SJCRH30 (cell line): ENCODE results near the gene ZSCAN25. TPM values are rescaled to one million over a fixed set of nuclear protein-coding genes. Genes with fewer than 3 reads are reported as not detected.
A peak's percentile ranks its signal among the peaks of the same experiment; 100 is the strongest.
"Not testable (repeated sequence)": the region's sequence is repeated elsewhere in the genome, so short reads cannot be mapped to it uniquely, and the experiment has no call there.

Experiments
- DNase-seq, 2 experiments: peaks; one replicate each; pipeline ENCODE4 v3.0.0-alpha.2; 2015 to 2020
- H3K27ac ChIP-seq: fragments of 250-450 bp; sonication (Bioruptor Pico); 2 replicates; pipeline ENCODE4 v1.5.1; 2020; ENCODE audit warnings: mild to moderate bottlenecking, moderate library complexity
- H3K27me3 ChIP-seq: fragments of 250-450 bp; sonication (Bioruptor Pico); 2 replicates; pipeline ENCODE4 v1.5.1; 2020; ENCODE audit warnings: mild to moderate bottlenecking, moderate library complexity
- H3K36me3 ChIP-seq: fragments of 250-450 bp; sonication (Bioruptor Pico); 2 replicates; pipeline ENCODE4 v1.5.1; 2020; ENCODE audit warnings: mild to moderate bottlenecking, moderate library complexity
- H3K4me1 ChIP-seq: fragments of 250-450 bp; sonication (Bioruptor Pico); 2 replicates; pipeline ENCODE4 v1.5.1; 2020; ENCODE audit warnings: mild to moderate bottlenecking, moderate library complexity
- H3K4me3 ChIP-seq: fragments of 250-450 bp; sonication (Bioruptor Pico); 2 replicates; pipeline ENCODE4 v1.5.1; 2020; ENCODE audit warnings: mild to moderate bottlenecking, moderate library complexity
- H3K9me3 ChIP-seq: fragments of 250-450 bp; sonication (Bioruptor Pico); replicated peaks from 2 replicates; pipeline ENCODE4 v1.5.1; 2020; ENCODE audit warnings: mild to moderate bottlenecking, moderate library complexity
- total RNA-seq: library from RNA; depleted of rRNA; stranded (reverse); fragments of >200 nt; shearing (Covaris generic); gene quantifications from 2 replicates; pipeline ENCODE4 v1.2.3, GENCODE V29; 2014

ZSCAN25 gene
- total RNA-seq, 1 experiment from 2014 or later = 21.2 TPM

GRCh38 chr7:99625321-99625720 is 8.6 kb downstream of the ZSCAN25 start:
- H3K9me3 ChIP-seq = no peaks in the 10 kb centered on the region
- H3K4me1 ChIP-seq = peaks cover 14% of the 10 kb centered on the region; the same call in 1 of the 2 replicates
- H3K4me3 ChIP-seq = no peak overlapping the region
- no peak for DNase-seq
- peaks cover 60% of the 10 kb centered on the region for H3K36me3 ChIP-seq
- H3K27me3 ChIP-seq = no peaks in the 10 kb centered on the region
- no peak overlapping the region for H3K27ac ChIP-seq

- Histone ChIP-seq H3K27ac (no peak overlapping the region), H3K9me3 (no peaks in the 10 kb centered on the region), H3K36me3 (peaks cover 61% of the 10 kb centered on the region), H3K27me3 (no peaks in the 10 kb centered on the region), H3K4me1 (peaks cover 14% of the 10 kb centered on the region; the same call in 1 of the 2 replicates), H3K4me3 (no peak overlapping the region)
- DNase-seq = no peak
Measured at GRCh38 chr7:99625961-99626360, 9.2 kb downstream of the ZSCAN25 start.

DNA sequence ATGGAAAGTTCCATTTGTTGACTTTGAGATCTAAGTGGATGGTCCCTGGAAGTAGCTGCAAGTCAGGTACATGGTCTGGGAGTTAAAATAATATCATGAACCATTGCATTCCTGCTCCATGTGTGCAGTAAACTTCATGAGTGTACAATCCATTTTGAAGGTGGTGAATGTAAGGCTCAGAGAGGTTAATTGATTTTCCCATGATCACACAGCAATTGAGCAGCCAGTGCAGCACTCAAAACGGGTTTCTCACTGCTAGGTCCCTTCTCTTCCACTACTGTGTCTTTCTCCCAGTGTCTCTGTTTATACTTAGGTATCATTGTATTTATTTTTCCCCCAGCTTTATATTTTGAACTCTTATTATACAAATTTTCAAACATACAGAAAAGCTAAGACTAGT is 9.9 kb downstream of the ZSCAN25 start:
- peaks cover 14% of the 10 kb centered on the region; the same call in 1 of the 2 replicates for H3K4me1 ChIP-seq
- DNase-seq = no peak
- peaks cover 61% of the 10 kb centered on the region for H3K36me3 ChIP-seq
- H3K9me3 ChIP-seq = no peaks in the 10 kb centered on the region
- H3K4me3 ChIP-seq = no peak overlapping the region
- H3K27me3 ChIP-seq = no peaks in the 10 kb centered on the region
- no peak overlapping the region for H3K27ac ChIP-seq

DNA sequence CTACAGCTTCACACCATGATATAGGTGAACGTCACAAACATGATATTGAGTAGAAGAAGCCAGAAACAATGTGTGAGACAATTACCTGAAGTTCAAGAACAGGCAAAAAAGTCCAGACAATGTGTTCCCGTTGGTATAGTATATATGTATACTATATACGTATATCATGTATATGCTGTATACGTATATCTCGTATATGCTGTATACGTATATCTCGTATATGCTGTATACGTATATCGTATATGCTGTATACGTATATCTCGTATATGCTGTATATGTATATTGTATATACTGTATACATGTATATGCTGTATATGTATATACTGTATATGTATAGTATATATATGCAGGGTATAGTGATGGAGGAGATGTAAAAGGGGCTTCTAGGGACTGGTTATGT is 10.8 kb downstream of the ZSCAN25 start:
- DNase-seq = no peak
- H3K9me3 ChIP-seq = no peaks in the 10 kb centered on the region
- no peaks in the 10 kb centered on the region for H3K27me3 ChIP-seq
- no peak overlapping the region for H3K4me3 ChIP-seq
- H3K27ac ChIP-seq = no peak overlapping the region
- peaks cover 9% of the 10 kb centered on the region; the same call in 1 of the 2 replicates for H3K4me1 ChIP-seq
- H3K36me3 ChIP-seq = peaks cover 57% of the 10 kb centered on the region

GRCh38 chr7:99628471-99629465 is 12.0 kb downstream of the ZSCAN25 start:
- H3K4me1 ChIP-seq = no peaks in the 10 kb centered on the region; the same call in 1 of the 2 replicates
- H3K27ac ChIP-seq = no peak overlapping the region
- no peak for DNase-seq
- H3K4me3 ChIP-seq = no peak overlapping the region
- H3K9me3 ChIP-seq = no peaks in the 10 kb centered on the region
- H3K27me3 ChIP-seq = no peaks in the 10 kb centered on the region
- H3K36me3 ChIP-seq = peaks cover 51% of the 10 kb centered on the region

GRCh38 chr7:99629643-99630042 is 12.9 kb downstream of the ZSCAN25 start:
- Histone ChIP-seq H3K27me3 (no peaks in the 10 kb centered on the region), H3K4me3 (no peak overlapping the region), H3K4me1 (no peaks in the 10 kb centered on the region; the same call in 1 of the 2 replicates), H3K9me3 (no peaks in the 10 kb centered on the region), H3K36me3 (peaks cover 44% of the 10 kb centered on the region), H3K27ac (no peak overlapping the region)
- no peak for DNase-seq

DNA sequence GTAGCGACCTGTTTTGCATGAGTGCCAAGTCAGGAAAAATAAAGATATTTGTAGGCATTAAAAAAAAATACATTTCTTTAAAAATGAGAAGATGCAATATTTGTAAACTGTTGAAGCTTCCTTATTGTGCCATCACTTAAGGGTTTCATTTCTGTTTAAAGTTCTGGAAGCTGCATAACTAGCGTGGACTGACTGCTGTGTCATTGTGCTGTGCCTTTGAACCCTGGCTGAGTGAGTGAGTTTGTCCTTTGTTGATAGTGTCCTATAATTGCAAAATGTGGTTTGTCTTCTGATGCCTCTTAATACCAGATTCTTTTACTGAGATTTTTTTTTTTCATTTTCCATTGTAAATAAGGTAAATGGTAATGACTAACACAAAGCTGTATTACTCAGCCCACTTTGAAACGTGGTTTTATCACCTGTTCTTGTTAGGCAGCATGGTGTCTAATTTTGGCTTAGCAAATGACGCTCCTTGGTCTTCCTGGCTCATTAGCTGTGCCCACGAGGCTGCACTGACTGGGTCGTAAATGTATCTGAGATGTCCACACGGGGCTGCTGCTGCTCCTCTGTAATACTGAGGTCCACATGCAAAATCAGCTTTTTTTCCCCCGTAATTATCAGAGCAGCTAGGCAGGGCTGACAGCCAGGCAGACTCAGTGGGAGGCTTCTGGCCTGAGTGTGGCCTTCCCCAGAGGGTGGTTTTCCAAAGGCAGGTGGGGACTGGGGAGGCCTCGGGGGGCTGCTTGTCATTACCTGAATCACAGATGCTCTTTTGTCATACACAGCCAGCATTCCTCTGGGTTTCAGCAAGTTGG is 14.8 kb downstream of the ZSCAN25 start:
- peak; percentile 32 to 44 for DNase-seq

GRCh38 chr7:99637414-99637813 is 20.7 kb downstream of the ZSCAN25 start:
- H3K36me3 ChIP-seq, H3K4me3 ChIP-seq, H3K27me3 ChIP-seq, H3K9me3 ChIP-seq, H3K27ac ChIP-seq, H3K4me1 ChIP-seq, DNase-seq: not testable (repeated sequence)

More for the DNA sequence above, 14.8 kb downstream of the ZSCAN25 start:
- no peak overlapping the region for H3K27ac ChIP-seq
- H3K4me1 ChIP-seq = no peaks in the 10 kb centered on the region; the same call in 1 of the 2 replicates
- H3K27me3 ChIP-seq = no peaks in the 10 kb centered on the region
- no peaks in the 10 kb centered on the region for H3K9me3 ChIP-seq
- no peak overlapping the region for H3K4me3 ChIP-seq
- H3K36me3 ChIP-seq = peaks cover 39% of the 10 kb centered on the region

- Histone ChIP-seq H3K27me3 (no peaks in the 10 kb centered on the region), H3K27ac (no peak overlapping the region), H3K36me3 (no peaks in the 10 kb centered on the region), H3K4me1 (no peaks in the 10 kb centered on the region), H3K4me3 (no peak overlapping the region), H3K9me3 (no peaks in the 10 kb centered on the region)
- no peak for DNase-seq
Measured at GRCh38 chr7:99638731-99639130, 22.0 kb downstream of the ZSCAN25 start.

DNA sequence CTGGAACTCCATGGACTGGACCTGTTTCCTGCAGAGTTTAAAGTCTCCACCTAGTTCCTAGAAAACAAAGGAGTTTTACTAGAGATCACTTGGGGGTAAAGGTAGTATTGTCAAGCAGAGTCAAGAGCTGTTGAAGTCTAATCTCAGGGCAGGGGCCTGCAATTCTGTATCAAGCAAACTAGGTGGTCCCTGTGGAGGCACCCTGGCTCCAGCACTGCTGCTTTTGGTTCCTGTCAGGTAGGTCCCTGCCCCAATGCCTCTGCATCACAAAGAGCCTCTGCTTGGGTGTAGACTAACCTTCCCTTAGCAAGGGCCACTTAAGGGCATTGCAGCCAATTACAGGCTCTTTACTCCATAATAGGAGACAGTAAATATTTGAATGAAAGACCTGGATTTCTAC is 22.5 kb downstream of the ZSCAN25 start:
- Histone ChIP-seq H3K27me3 (no peaks in the 10 kb centered on the region), H3K36me3 (no peaks in the 10 kb centered on the region)

GRCh38 chr7:99642027-99642426 is 25.3 kb downstream of the ZSCAN25 start:
- H3K9me3 ChIP-seq = no peaks in the 10 kb centered on the region
- H3K36me3 ChIP-seq = no peaks in the 10 kb centered on the region
- H3K4me1 ChIP-seq = no peaks in the 10 kb centered on the region
- no peaks in the 10 kb centered on the region for H3K27me3 ChIP-seq
- H3K27ac ChIP-seq = no peak overlapping the region
- H3K4me3 ChIP-seq = no peak overlapping the region
- DNase-seq = no peak

More for the DNA sequence above, 22.5 kb downstream of the ZSCAN25 start:
- Histone ChIP-seq H3K4me3 (no peak overlapping the region), H3K4me1 (no peaks in the 10 kb centered on the region), H3K9me3 (no peaks in the 10 kb centered on the region), H3K27ac (no peak overlapping the region)
- no peak for DNase-seq

- no peaks in the 10 kb centered on the region for H3K27me3 ChIP-seq
- H3K27ac ChIP-seq = no peak overlapping the region
- no peak for DNase-seq
- no peaks in the 10 kb centered on the region for H3K4me1 ChIP-seq
- no peaks in the 10 kb centered on the region for H3K9me3 ChIP-seq
- no peak overlapping the region for H3K4me3 ChIP-seq
- no peaks in the 10 kb centered on the region for H3K36me3 ChIP-seq
Measured at GRCh38 chr7:99643464-99643863, 26.7 kb downstream of the ZSCAN25 start.

GRCh38 chr7:99644431-99644830 is 27.7 kb downstream of the ZSCAN25 start:
- no peaks in the 10 kb centered on the region for H3K4me1 ChIP-seq
- no peak overlapping the region for H3K4me3 ChIP-seq

GRCh38 chr7:99645590-99645989 is 28.8 kb downstream of the ZSCAN25 start:
- no peaks in the 10 kb centered on the region for H3K36me3 ChIP-seq
- DNase-seq = no peak
- H3K27me3 ChIP-seq = no peaks in the 10 kb centered on the region
- H3K27ac ChIP-seq = no peak overlapping the region
- no peak overlapping the region for H3K4me3 ChIP-seq
- H3K9me3 ChIP-seq = no peaks in the 10 kb centered on the region
- no peaks in the 10 kb centered on the region for H3K4me1 ChIP-seq

More at GRCh38 chr7:99644431-99644830, 27.7 kb downstream of the ZSCAN25 start:
- DNase-seq = no peak
- no peaks in the 10 kb centered on the region for H3K36me3 ChIP-seq
- H3K27ac ChIP-seq = no peak overlapping the region
- H3K9me3 ChIP-seq = no peaks in the 10 kb centered on the region
- no peaks in the 10 kb centered on the region for H3K27me3 ChIP-seq

- Histone ChIP-seq H3K4me1 (no peaks in the 10 kb centered on the region), H3K9me3 (no peaks in the 10 kb centered on the region), H3K4me3 (no peak overlapping the region), H3K27ac (no peak overlapping the region), H3K36me3 (no peaks in the 10 kb centered on the region), H3K27me3 (no peaks in the 10 kb centered on the region)
- no peak for DNase-seq
Measured at GRCh38 chr7:99648843-99649242, 32.1 kb downstream of the ZSCAN25 start.
